ENCODE results near the gene DERL2. TPM values are rescaled to one million over a fixed set of nuclear protein-coding genes. Genes with fewer than 3 reads are reported as not detected.

The DERL2 gene
- polyA plus RNA-seq, 1 donor (not counting 4 experiments of a cell fraction or from before 2014, with no cell fraction given), result 83.6 TPM

DNA sequence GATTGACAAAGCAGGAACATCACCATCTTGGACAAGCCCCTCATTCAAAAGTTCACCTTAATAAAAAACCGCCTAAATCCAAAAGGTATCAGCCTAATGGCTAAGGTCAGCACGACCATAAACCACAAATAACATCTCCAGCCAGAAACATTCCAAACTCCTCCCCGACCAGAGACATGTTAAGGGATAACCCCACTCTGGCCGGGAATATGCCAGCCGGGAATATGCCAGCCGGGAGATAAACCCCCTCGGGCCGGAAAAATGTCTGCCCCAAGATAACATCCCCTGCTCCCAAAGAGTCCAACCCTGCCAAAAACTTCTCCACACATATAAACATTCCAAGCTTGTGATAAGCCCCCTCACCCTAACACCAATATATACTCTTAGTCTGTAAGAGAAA is 18.6 kb downstream of the DERL2 start:
- Histone ChIP-seq H3K4me2 (ENCODE audit: control insufficient read depth, extremely low read depth, insufficient read depth, low read depth, low read length) (peak overlapping the region; percentile 63), H4K20me1 (ENCODE audit: control insufficient read depth, extremely low read depth, insufficient read depth, low read length) (no peaks in the 10 kb centered on the region), H3K36me3 (ENCODE audit: control insufficient read depth in 2 of 2, extremely low read depth in 1 of 2, insufficient read depth in 2 of 2, low read length in 2 of 2) (peaks cover 0 to 8% of the 10 kb centered on the region in 2 experiments), H3K4me3 (ENCODE audit: control insufficient read depth in 2 of 3, extremely low read depth in 1 of 3, insufficient read depth in 2 of 3, low read depth in 1 of 3, low read length in 3 of 3) (peak overlapping the region; percentile 78 to 88 (median 86)), H2AFZ (ENCODE audit: control insufficient read depth, low read length) (no peak overlapping the region), H3K9me1 (ENCODE audit: control insufficient read depth, extremely low read depth, insufficient read depth, low read length) (peaks cover 2% of the 10 kb centered on the region), H3K27me3 (ENCODE audit: control insufficient read depth, extremely low read depth, insufficient read depth, low read length) (no peaks in the 10 kb centered on the region), H3K79me2 (ENCODE audit: control insufficient read depth, insufficient read depth, low read length) (peaks cover 63% of the 10 kb centered on the region), H3K9ac (ENCODE audit: control insufficient read depth, extremely low read depth, insufficient read depth, low read length) (peak overlapping the region; percentile 82), H3K9me3 (ENCODE audit: control insufficient read depth, low read depth, low read length) (no peaks in the 10 kb centered on the region), H3K27ac (ENCODE audit: control insufficient read depth, insufficient read depth, low read length) (peak overlapping the region; percentile 65), H3K4me1 (ENCODE audit: control insufficient read depth, extremely low read depth, insufficient read depth, low read length) (peaks cover 8% of the 10 kb centered on the region)
- TF ChIP-seq, protein P1, sequence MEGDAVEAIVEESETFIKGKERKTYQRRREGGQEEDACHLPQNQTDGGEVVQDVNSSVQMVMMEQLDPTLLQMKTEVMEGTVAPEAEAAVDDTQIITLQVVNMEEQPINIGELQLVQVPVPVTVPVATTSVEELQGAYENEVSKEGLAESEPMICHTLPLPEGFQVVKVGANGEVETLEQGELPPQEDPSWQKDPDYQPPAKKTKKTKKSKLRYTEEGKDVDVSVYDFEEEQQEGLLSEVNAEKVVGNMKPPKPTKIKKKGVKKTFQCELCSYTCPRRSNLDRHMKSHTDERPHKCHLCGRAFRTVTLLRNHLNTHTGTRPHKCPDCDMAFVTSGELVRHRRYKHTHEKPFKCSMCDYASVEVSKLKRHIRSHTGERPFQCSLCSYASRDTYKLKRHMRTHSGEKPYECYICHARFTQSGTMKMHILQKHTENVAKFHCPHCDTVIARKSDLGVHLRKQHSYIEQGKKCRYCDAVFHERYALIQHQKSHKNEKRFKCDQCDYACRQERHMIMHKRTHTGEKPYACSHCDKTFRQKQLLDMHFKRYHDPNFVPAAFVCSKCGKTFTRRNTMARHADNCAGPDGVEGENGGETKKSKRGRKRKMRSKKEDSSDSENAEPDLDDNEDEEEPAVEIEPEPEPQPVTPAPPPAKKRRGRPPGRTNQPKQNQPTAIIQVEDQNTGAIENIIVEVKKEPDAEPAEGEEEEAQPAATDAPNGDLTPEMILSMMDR (optimal IDR thresholded peaks at IDR 0.05 in 1 of 3, IDR thresholded peaks at IDR 0.05 in 1 of 3, conservative IDR thresholded peaks at IDR 0.05 in 1 of 3; ENCODE audit: extremely low read depth in 1 of 3, insufficient read depth in 2 of 3, low read length in 3 of 3), result no peak
- no peak for TF ChIP-seq EZH2 (IDR thresholded peaks at IDR 0.05; ENCODE audit: low read length)
- FAIRE-seq, result no peak
- DNase-seq (ENCODE audit: low read depth, low spot score), result no peak
- dilution Hi-C loops (cut with MboI; ENCODE audit: extremely low pct_ligation_motif_present, low sequenced_read_pairs), result no loop called here

DNA sequence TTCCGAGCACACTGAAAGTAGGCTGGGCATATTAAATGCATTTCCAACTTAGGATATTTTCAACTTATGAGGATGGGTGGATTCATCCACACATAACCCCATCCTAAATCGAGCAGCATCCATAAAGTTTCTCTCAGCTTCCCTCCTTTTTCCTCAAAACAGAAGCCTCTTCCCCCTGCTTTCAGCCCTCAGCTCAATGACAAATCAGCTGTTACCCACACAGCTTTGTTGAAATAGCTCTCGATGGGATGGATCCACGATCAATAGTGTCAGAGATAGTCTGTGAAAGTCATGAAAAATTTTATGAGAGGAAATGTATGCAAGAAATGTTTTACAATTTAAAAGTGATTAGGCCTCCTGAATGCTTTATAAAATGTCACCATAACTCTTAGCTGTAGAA is 19.7 kb downstream of the DERL2 start:
- dilution Hi-C loops (cut with MboI; ENCODE audit: extremely low pct_ligation_motif_present, low sequenced_read_pairs), result no loop called here
- Histone ChIP-seq H3K4me2 (ENCODE audit: control insufficient read depth, extremely low read depth, insufficient read depth, low read depth, low read length) (peak overlapping the region; percentile 63), H3K9ac (ENCODE audit: control insufficient read depth, extremely low read depth, insufficient read depth, low read length) (no peak overlapping the region), H3K79me2 (ENCODE audit: control insufficient read depth, insufficient read depth, low read length) (peaks cover 67% of the 10 kb centered on the region), H3K9me1 (ENCODE audit: control insufficient read depth, extremely low read depth, insufficient read depth, low read length) (peaks cover 2% of the 10 kb centered on the region), H3K4me3 (ENCODE audit: control insufficient read depth in 2 of 3, extremely low read depth in 1 of 3, insufficient read depth in 2 of 3, low read depth in 1 of 3, low read length in 3 of 3) (no peak overlapping the region), H3K27ac (ENCODE audit: control insufficient read depth, insufficient read depth, low read length) (no peak overlapping the region), H2AFZ (ENCODE audit: control insufficient read depth, low read length) (no peak overlapping the region), H3K9me3 (ENCODE audit: control insufficient read depth, low read depth, low read length) (no peaks in the 10 kb centered on the region), H4K20me1 (ENCODE audit: control insufficient read depth, extremely low read depth, insufficient read depth, low read length) (no peaks in the 10 kb centered on the region), H3K36me3 (ENCODE audit: control insufficient read depth in 2 of 2, extremely low read depth in 1 of 2, insufficient read depth in 2 of 2, low read length in 2 of 2) (peaks cover 0 to 5% of the 10 kb centered on the region in 2 experiments), H3K27me3 (ENCODE audit: control insufficient read depth, extremely low read depth, insufficient read depth, low read length) (no peaks in the 10 kb centered on the region), H3K4me1 (ENCODE audit: control insufficient read depth, extremely low read depth, insufficient read depth, low read length) (peaks cover 8% of the 10 kb centered on the region)
- no peak for FAIRE-seq
- no peak for DNase-seq (ENCODE audit: low read depth, low spot score)
- TF ChIP-seq, protein P1 (optimal IDR thresholded peaks at IDR 0.05 in 1 of 3, IDR thresholded peaks at IDR 0.05 in 1 of 3, conservative IDR thresholded peaks at IDR 0.05 in 1 of 3; ENCODE audit: extremely low read depth in 1 of 3, insufficient read depth in 2 of 3, low read length in 3 of 3), result no peak
- TF ChIP-seq EZH2 (IDR thresholded peaks at IDR 0.05; ENCODE audit: low read length), result no peak

All from keratinocyte (primary cell).